Activated CD4-positive, alpha-beta memory T cell treated with anti-CD3 and anti-CD28 coated beads for 36 hours (primary cell): Measurements from ENCODE around the gene MRPS14. TPM values are rescaled to one million over a fixed set of nuclear protein-coding genes. Genes with fewer than 3 reads are reported as not detected.

Source experiments
- CTCF ChIA-PET: fragments of 350-600 bp; sonication (Branson Sonifier 250); formaldehyde crosslinking; loops from one replicate; lab custom pipeline; 2021; ENCODE audit warnings: antibody characterized with exemption, inconsistent platforms; lab: Charles Lee
- POLR2A ChIA-PET: fragments of 350-600 bp; sonication (Branson Sonifier 250); formaldehyde crosslinking; loops from one replicate; lab custom pipeline; 2021; ENCODE audit warnings: antibody characterized with exemption; lab: Charles Lee
- DNase-seq: peaks from one replicate; pipeline ENCODE4 v3.0.0-alpha.2; 2020
- H3K27ac Mint-ChIP-seq: one replicate; pipeline ENCODE4 v1.8.0; 2021; ENCODE audit warnings: mixed read lengths
- H3K27me3 Mint-ChIP-seq: one replicate; pipeline ENCODE4 v1.8.0; 2021; ENCODE audit warnings: mixed read lengths
- H3K36me3 Mint-ChIP-seq: one replicate; pipeline ENCODE4 v1.8.0; 2021; ENCODE audit warnings: mixed read lengths
- H3K4me1 Mint-ChIP-seq: one replicate; pipeline ENCODE4 v1.8.0; 2021; ENCODE audit warnings: low read depth, mixed read lengths
- H3K4me3 Mint-ChIP-seq: one replicate; pipeline ENCODE4 v1.8.0; 2021; ENCODE audit warnings: mild to moderate bottlenecking, mixed read lengths
- H3K9me3 Mint-ChIP-seq: one replicate; pipeline ENCODE4 v1.8.0; 2021; ENCODE audit warnings: mixed read lengths
- intact Hi-C: fragments of 100-400 bp; cut with micrococcal nuclease; formaldehyde crosslinking; loops from one replicate; pipeline ENCODE4 v1.15.1; 2023
- total RNA-seq, 2 experiments: library from RNA; stranded (reverse); gene quantifications; one replicate each; pipeline ENCODE4 v1.2.3, GENCODE V29; 2021

Gene MRPS14
- total RNA-seq, 2 experiments from 2014 or later = 44.7 to 47.6 TPM

DNA sequence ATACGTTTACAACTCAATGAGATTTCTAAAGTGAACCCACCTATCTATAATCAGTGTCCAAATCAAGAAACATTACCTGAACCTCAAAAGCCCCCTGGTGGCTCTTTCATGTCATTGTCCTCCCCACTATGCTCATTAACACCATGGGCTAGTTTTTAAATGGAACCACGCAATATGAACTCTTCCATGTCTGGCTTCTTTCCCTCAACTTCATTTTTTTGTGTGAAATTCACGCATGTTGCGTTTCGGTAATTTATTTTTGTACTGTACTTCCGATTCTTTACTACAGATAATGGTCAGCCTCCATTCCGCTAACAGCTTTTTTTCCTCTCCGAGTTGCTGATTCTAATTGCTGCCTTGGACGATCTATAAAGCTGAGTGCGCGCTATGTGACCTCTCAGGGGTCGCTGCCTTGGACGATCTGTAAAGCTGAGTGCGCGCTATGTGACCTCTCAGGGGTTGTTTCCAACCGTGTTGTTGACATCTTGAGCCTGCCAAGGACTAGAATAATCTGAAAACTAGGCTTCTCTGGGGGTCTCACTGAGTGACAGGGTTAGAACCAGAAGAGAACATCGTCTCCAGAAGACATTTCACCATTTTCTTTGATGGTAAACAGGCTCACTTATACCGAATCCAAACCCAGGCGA is 24.5 kb downstream of the MRPS14 start:
- no peak overlapping the region for H3K4me3 Mint-ChIP-seq
- ChIA-PET CTCF (interaction anchor here (0.7 to 4.3 kb wide), 17 partner anchors 9 to 231 kb away, joined by 3 to 20 read pairs (median 6); partner anchors contain the start of gene MRPS14), POLR2A (interaction anchor here (0.6 to 3.3 kb wide), 9 partner anchors 9 to 199 kb away, joined by 3 to 50 read pairs (median 10); partner anchors contain the start of gene MRPS14)
- intact Hi-C loops = loop anchor here (1.0 to 10.0 kb wide), 13 partner anchors 25 to 1524 kb away; partner anchors contain the start of genes CENPL, DARS2, KIAA0040 and MRPS14
- H3K27ac Mint-ChIP-seq = no peak overlapping the region
- peaks cover 29% of the 10 kb centered on the region for H3K36me3 Mint-ChIP-seq
- H3K4me1 Mint-ChIP-seq = peaks cover 42% of the 10 kb centered on the region
- H3K27me3 Mint-ChIP-seq = no peaks in the 10 kb centered on the region
- DNase-seq = peak; percentile 55
- H3K9me3 Mint-ChIP-seq = no peaks in the 10 kb centered on the region

DNA sequence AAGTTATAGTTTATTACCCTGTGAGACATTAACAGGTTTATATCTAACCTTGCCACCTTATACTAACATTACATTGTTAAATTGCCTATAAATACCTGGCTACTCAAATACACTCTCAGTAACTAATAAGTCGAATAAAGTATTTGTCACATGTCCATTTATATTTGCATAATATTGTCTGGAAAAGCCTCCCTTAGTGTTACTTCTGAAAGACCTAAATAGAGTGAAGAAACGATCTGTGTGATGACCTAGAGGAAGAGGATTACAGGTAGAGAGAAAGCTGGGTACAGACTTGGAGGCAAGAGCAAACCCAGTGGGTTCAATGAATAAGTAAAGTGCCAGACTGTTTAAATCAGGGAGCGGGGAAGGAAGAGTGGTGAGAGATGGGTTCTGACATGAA is 26.2 kb downstream of the MRPS14 start:
- Mint-ChIP-seq H3K4me1 (peaks cover 29% of the 10 kb centered on the region), H3K27me3 (no peaks in the 10 kb centered on the region), H3K9me3 (no peaks in the 10 kb centered on the region), H3K4me3 (no peak overlapping the region), H3K27ac (peak overlapping the region; percentile 40), H3K36me3 (peaks cover 21% of the 10 kb centered on the region)
- intact Hi-C loops = loop anchor here (5.0 to 10.0 kb wide), 4 partner anchors 180 to 1522 kb away; partner anchors contain the start of genes PRDX6, RABGAP1L and RC3H1
- ChIA-PET CTCF (interaction anchor here (4.3 kb wide), 1 partner anchor 14 kb away, joined by 20 read pairs; no protein-coding TSS in a partner anchor), POLR2A (no interaction called here)
- DNase-seq = no peak

DNA sequence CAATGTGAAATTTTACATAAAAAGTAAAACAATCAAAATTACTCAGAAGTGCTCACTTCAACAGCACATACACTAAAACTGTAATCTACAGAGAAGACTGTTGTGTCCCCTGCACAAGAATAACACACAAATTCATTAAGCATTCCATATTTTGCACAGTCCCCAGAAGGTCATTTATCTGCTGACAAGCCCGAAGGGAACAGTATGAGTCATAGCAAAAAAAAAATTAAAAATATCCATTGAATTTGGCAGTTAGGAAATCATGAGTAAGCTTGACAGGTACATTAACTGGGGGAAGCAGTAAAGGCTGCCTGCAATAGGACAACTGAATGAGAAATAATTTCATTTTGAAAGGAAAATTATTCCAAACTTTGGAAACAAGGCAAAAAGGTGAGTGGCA is 26.7 kb downstream of the MRPS14 start:
- H3K9me3 Mint-ChIP-seq = no peaks in the 10 kb centered on the region
- intact Hi-C loops = loop anchor here (5.0 to 10.0 kb wide), 4 partner anchors 179 to 1522 kb away; partner anchors contain the start of genes PRDX6, RABGAP1L and RC3H1
- H3K4me1 Mint-ChIP-seq = peaks cover 24% of the 10 kb centered on the region
- DNase-seq = no peak
- H3K36me3 Mint-ChIP-seq = peaks cover 16% of the 10 kb centered on the region
- no peak overlapping the region for H3K4me3 Mint-ChIP-seq
- ChIA-PET CTCF (interaction anchor here (1.1 to 4.3 kb wide), 2 partner anchors 13 to 113 kb away, joined by 4 to 20 read pairs; no protein-coding TSS in a partner anchor), POLR2A (no interaction called here)
- no peaks in the 10 kb centered on the region for H3K27me3 Mint-ChIP-seq
- peak overlapping the region; percentile 10 for H3K27ac Mint-ChIP-seq

DNA sequence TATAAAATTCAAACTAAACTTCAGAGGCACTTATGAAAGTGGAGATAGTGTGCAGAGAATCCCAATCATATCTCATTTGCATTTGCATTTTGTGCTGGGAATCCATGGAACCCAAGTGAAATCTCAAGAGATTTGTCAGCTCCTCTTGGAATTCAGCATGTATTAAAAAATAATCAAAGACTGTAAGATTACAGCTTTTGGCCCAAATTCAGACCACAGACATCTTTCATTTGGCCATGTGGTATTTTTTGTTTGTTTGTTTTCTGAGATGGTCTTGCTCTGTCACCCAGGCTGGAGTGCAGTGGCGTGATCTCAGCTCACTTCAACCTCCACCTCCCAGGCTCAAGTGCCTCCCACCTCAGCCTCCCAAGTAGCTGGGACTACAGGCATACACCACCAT is 27.3 kb downstream of the MRPS14 start:
- CTCF ChIA-PET = interaction anchor here (0.7 to 4.3 kb wide), 3 partner anchors 12 to 112 kb away, joined by 3 to 20 read pairs (median 4); no protein-coding TSS in a partner anchor
- peaks cover 22% of the 10 kb centered on the region for H3K4me1 Mint-ChIP-seq
- POLR2A ChIA-PET = no interaction called here
- intact Hi-C loops = loop anchor here (5.0 to 10.0 kb wide), 4 partner anchors 179 to 1521 kb away; partner anchors contain the start of genes PRDX6, RABGAP1L and RC3H1
- H3K9me3 Mint-ChIP-seq = no peaks in the 10 kb centered on the region
- no peak for DNase-seq
- no peak overlapping the region for H3K27ac Mint-ChIP-seq
- H3K36me3 Mint-ChIP-seq = peaks cover 11% of the 10 kb centered on the region
- no peak overlapping the region for H3K4me3 Mint-ChIP-seq
- no peaks in the 10 kb centered on the region for H3K27me3 Mint-ChIP-seq

DNA sequence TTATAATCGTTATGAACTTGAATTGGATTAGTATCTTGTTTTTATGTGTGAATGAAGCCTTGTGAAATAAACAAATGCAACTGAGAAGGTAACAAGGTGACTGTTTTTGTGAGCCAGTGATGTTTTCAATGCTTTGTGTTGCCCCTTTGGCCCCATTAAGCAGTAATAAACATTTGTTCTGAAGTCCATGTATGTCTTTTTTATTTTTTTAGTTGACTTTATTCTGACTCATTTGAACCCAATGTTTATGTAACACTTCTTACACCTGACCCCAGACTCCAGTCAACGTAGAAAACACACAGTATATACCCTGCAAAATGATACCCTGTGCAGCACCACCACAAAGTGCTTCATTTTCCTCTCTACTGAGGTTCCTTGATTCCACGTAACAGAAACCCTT is 28.1 kb downstream of the MRPS14 start:
- ChIA-PET POLR2A (no interaction called here), CTCF (interaction anchor here (0.7 kb wide), 1 partner anchor 63 kb away, joined by 3 read pairs; no protein-coding TSS in a partner anchor)
- Mint-ChIP-seq H3K4me3 (no peak overlapping the region), H3K27me3 (no peaks in the 10 kb centered on the region), H3K9me3 (no peaks in the 10 kb centered on the region), H3K4me1 (peaks cover 21% of the 10 kb centered on the region), H3K36me3 (peaks cover 4% of the 10 kb centered on the region), H3K27ac (no peak overlapping the region)
- intact Hi-C loops = loop anchor here (5.0 to 10.0 kb wide), 4 partner anchors 178 to 1520 kb away; partner anchors contain the start of genes PRDX6, RABGAP1L and RC3H1
- no peak for DNase-seq

DNA sequence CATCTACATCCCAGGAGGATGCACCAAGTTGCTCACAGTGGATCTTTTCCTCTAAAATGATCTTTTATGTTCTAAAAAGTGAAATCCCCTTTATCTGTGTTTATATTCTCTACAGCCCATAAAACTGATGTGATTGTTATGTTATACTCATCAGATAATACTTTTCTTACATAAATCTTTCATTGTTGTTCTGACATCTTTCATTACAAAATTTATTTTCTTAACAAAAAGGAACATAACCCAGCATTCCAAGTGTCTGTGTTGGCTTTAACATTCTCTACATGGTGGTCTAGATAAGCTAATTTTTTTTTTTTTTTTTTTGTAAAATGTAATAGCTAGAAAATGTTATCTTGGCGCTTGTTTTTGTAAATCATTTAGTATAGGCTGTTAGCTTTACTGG is 31.8 kb downstream of the MRPS14 start:
- peaks cover 29% of the 10 kb centered on the region for H3K4me1 Mint-ChIP-seq
- ChIA-PET POLR2A (no interaction called here), CTCF (interaction anchor here (2.9 kb wide), 1 partner anchor 8 kb away, joined by 10 read pairs; no protein-coding TSS in a partner anchor)
- intact Hi-C loops = loop anchor here (10.0 kb wide), 2 partner anchors 837 to 1517 kb away; partner anchors contain the start of genes PRDX6 and RABGAP1L
- no peaks in the 10 kb centered on the region for H3K27me3 Mint-ChIP-seq
- peaks cover 15% of the 10 kb centered on the region for H3K36me3 Mint-ChIP-seq
- no peaks in the 10 kb centered on the region for H3K9me3 Mint-ChIP-seq
- DNase-seq = no peak
- no peak overlapping the region for H3K27ac Mint-ChIP-seq
- H3K4me3 Mint-ChIP-seq = no peak overlapping the region

DNA sequence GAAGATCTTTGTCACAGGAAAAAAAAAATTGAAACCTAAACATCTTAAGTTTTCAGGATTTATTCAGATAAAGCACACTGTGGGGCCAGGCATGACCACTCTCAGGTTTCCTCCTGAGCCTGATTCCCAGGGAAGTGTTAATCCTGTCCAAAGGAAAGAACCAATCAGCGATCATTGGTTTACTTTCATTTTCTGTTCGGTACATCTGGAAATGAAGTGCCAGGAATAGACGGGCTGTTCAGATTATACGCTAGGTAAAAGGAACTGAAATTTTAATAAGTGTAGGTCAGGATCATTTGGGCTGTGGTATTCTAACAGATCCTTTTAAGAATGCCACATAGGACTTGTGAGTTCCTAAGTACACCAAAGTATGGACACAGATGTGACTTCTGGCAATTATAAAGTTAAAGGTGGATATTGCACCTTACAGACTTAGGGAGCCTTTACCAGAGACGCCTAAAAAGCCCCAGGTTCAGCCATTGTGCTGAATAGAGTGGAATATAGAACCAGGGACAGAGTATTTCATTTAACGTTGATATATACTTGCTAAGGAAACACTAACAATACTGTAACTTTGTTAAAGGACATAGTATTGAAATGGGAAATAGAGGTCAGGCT is 32.7 kb downstream of the MRPS14 start:
- H3K4me1 Mint-ChIP-seq = peaks cover 27% of the 10 kb centered on the region
- POLR2A ChIA-PET = interaction anchor here (2.0 kb wide), 1 partner anchor 8 kb away, joined by 10 read pairs; the partner anchor contains the start of gene CACYBP
- intact Hi-C loops = loop anchor here (10.0 kb wide), 2 partner anchors 836 to 1516 kb away; partner anchors contain the start of genes PRDX6 and RABGAP1L
- no peaks in the 10 kb centered on the region for H3K9me3 Mint-ChIP-seq
- no peaks in the 10 kb centered on the region for H3K27me3 Mint-ChIP-seq
- peaks cover 15% of the 10 kb centered on the region for H3K36me3 Mint-ChIP-seq
- DNase-seq = no peak
- H3K27ac Mint-ChIP-seq = peak overlapping the region; percentile 88
- H3K4me3 Mint-ChIP-seq = peak overlapping the region; percentile 78
- CTCF ChIA-PET = interaction anchor here (1.4 to 2.9 kb wide), 2 partner anchors 9 to 12 kb away, joined by 5 to 10 read pairs; no protein-coding TSS in a partner anchor

DNA sequence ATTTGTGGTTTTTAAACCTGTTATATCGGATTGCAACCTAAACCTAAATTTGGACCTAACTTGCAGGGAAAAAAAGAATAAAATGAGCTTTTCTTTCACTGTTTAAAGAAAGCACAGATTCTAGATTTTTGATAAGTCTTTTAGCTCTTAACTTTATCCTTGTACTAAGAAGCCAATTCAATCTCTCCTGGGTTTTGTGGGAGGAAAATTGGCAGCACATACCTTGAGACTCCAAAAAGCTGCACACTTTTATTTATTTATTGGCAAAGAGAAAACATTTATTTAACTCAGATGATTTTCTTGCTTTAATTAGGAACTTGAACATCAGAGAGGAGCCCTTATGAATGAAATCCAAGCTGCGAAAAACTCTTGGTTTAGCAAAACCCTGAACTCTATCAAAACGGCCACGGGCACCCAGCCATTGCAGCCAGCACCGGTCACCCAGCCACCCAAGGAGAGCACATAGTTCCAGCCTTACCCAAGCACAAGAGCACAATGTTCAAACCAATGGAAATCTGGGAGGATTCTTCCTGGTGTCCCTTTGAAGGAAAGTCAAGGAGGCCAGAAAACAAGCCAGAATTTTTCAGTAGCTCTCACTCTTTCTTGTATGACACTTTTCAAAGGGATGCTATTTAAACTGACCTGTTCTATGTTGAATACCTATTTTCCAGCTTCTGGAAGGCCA is 33.5 kb downstream of the MRPS14 start:
- POLR2A ChIA-PET = interaction anchor here (1.2 to 2.0 kb wide), 3 partner anchors 9 to 33 kb away, joined by 3 to 10 read pairs (median 7); partner anchors contain the start of genes CACYBP and MRPS14
- peaks cover 11% of the 10 kb centered on the region for H3K36me3 Mint-ChIP-seq
- H3K27me3 Mint-ChIP-seq = no peaks in the 10 kb centered on the region
- no peaks in the 10 kb centered on the region for H3K9me3 Mint-ChIP-seq
- peak overlapping the region; percentile 70 for H3K27ac Mint-ChIP-seq
- peak overlapping the region; percentile 55 for H3K4me3 Mint-ChIP-seq
- intact Hi-C loops = loop anchor here (10.0 kb wide), 2 partner anchors 835 to 1515 kb away; partner anchors contain the start of genes PRDX6 and RABGAP1L
- peaks cover 24% of the 10 kb centered on the region for H3K4me1 Mint-ChIP-seq
- DNase-seq = no peak
- CTCF ChIA-PET = interaction anchor here (0.7 to 2.9 kb wide), 3 partner anchors 9 to 20 kb away, joined by 3 to 10 read pairs (median 5); no protein-coding TSS in a partner anchor

DNA sequence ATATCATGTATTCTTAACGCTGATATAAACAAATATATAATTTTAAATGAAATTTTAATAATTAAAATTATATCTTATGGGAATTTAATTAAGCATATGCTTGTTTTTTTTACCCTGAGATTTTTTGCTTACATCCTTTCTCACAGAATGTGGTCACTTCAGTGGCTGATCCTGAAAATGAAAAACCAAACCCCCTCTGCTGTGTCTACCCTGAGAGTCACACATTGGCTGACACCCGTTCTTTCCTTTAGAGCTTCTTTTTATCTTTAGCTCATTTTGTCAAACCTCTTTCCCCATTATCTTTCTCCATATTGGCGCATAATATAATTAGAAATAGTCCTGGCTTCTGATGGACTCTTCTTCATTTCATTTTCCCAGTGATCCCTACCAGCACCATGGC is 34.2 kb downstream of the MRPS14 start:
- ChIA-PET CTCF (interaction anchor here (0.7 to 2.9 kb wide), 3 partner anchors 10 to 19 kb away, joined by 3 to 10 read pairs (median 5); no protein-coding TSS in a partner anchor), POLR2A (interaction anchor here (1.2 to 2.0 kb wide), 3 partner anchors 10 to 34 kb away, joined by 3 to 10 read pairs (median 7); partner anchors contain the start of genes CACYBP and MRPS14)
- H3K36me3 Mint-ChIP-seq = peaks cover 11% of the 10 kb centered on the region
- H3K9me3 Mint-ChIP-seq = no peaks in the 10 kb centered on the region
- H3K27ac Mint-ChIP-seq = peak overlapping the region; percentile 58
- intact Hi-C loops = no loop called here
- no peaks in the 10 kb centered on the region for H3K27me3 Mint-ChIP-seq
- H3K4me3 Mint-ChIP-seq = no peak overlapping the region
- no peak for DNase-seq
- H3K4me1 Mint-ChIP-seq = peaks cover 24% of the 10 kb centered on the region

DNA sequence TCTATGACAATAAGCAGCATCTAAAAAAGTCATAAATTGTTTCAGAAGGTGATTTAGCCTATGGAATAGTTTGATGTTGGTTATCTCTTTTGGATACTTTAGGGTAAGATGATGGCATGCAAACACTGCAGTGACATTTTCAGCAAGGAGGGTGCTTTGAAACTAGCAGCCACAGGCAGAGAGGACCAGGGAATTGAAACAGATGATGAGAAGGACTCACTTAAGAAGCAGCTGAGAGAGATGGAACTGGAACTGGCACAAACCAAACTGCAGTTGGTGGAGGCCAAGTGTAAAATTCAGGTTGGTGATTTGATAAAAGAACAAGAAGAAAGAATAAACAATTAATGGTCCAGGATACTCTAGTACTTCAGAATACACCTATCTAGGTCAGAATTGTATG is 34.7 kb downstream of the MRPS14 start:
- Mint-ChIP-seq H3K9me3 (no peaks in the 10 kb centered on the region), H3K4me3 (no peak overlapping the region), H3K27me3 (no peaks in the 10 kb centered on the region), H3K27ac (no peak overlapping the region), H3K4me1 (peaks cover 24% of the 10 kb centered on the region), H3K36me3 (peaks cover 11% of the 10 kb centered on the region)
- intact Hi-C loops = no loop called here
- ChIA-PET POLR2A (interaction anchor here (1.5 to 2.0 kb wide), 2 partner anchors 10 to 34 kb away, joined by 7 to 10 read pairs; partner anchors contain the start of genes CACYBP and MRPS14), CTCF (interaction anchor here (2.9 kb wide), 1 partner anchor 11 kb away, joined by 10 read pairs; no protein-coding TSS in a partner anchor)
- DNase-seq = no peak
